HepG2 (cell line): Measurements from ENCODE around the gene FAM3B. TPM values are rescaled to one million over a fixed set of nuclear protein-coding genes. Genes with fewer than 3 reads are reported as not detected.

Experiments used
- GTF3A ChIP-seq: sonication (generic); formaldehyde crosslinking; conservative IDR thresholded peaks from 2 replicates; pipeline ENCODE4 v1.4.0; 2020; ENCODE audit warnings: mild to moderate bottlenecking, missing genetic modification reagents
- HDAC1 ChIP-seq: sonication (generic); formaldehyde crosslinking; IDR thresholded peaks from 2 replicates; pipeline ENCODE4 v1.5.1; 2020; ENCODE audit warnings: mild to moderate bottlenecking, missing genetic modification reagents
- JUN ChIP-seq: sonication (generic); formaldehyde crosslinking; IDR thresholded peaks from 2 replicates; pipeline ENCODE4 v1.4.0; 2020; ENCODE audit warnings: mild to moderate bottlenecking, missing genetic modification reagents
- KDM1A ChIP-seq: IDR thresholded peaks from 2 replicates; pipeline ENCODE4 v1.6.1; 2016; ENCODE audit warnings: missing compliant biosample characterization
- NFATC3 ChIP-seq: sonication (generic); formaldehyde crosslinking; IDR thresholded peaks from 2 replicates; pipeline ENCODE4 v1.5.1; 2020; ENCODE audit warnings: mild to moderate bottlenecking, missing genetic modification reagents
- RAD51 ChIP-seq: fragments of 450-650 bp; IDR thresholded peaks from 2 replicates; pipeline ENCODE4 v1.6.1; 2016; ENCODE audit warnings: borderline replicate concordance
- TSC22D2 ChIP-seq: sonication (generic); formaldehyde crosslinking; IDR thresholded peaks from 2 replicates; pipeline ENCODE4 v1.5.1; 2020; ENCODE audit warnings: missing genetic modification reagents, mild to moderate bottlenecking, borderline replicate concordance
- YEATS2 ChIP-seq: sonication (generic); formaldehyde crosslinking; IDR thresholded peaks from 2 replicates; pipeline ENCODE4 v1.4.0; 2020; ENCODE audit warnings: missing genetic modification reagents, borderline replicate concordance
- ZFP62 ChIP-seq: sonication (generic); formaldehyde crosslinking; IDR thresholded peaks from 2 replicates; pipeline ENCODE4 v1.4.0; 2020; ENCODE audit warnings: missing genetic modification reagents
- ZNF30 ChIP-seq: sonication (generic); formaldehyde crosslinking; IDR thresholded peaks from 2 replicates; pipeline ENCODE4 v1.5.0; 2020; ENCODE audit warnings: mild to moderate bottlenecking, missing genetic modification reagents
- ZNF546 ChIP-seq: sonication (generic); formaldehyde crosslinking; conservative IDR thresholded peaks from 2 replicates; pipeline ENCODE4 v1.8.1; 2023; ENCODE audit warnings: mild to moderate bottlenecking, missing genetic modification reagents
- ZNF761 ChIP-seq: sonication (generic); formaldehyde crosslinking; conservative IDR thresholded peaks from 2 replicates; pipeline ENCODE4 v1.4.0; 2020; ENCODE audit warnings: mild to moderate bottlenecking, missing genetic modification reagents
- ZSCAN21 ChIP-seq: sonication (generic); formaldehyde crosslinking; IDR thresholded peaks from 2 replicates; pipeline ENCODE4 v1.8.0; 2022; ENCODE audit warnings: mild to moderate bottlenecking, missing genetic modification reagents, moderate library complexity, borderline replicate concordance
- ZSCAN30 ChIP-seq: sonication (generic); formaldehyde crosslinking; IDR thresholded peaks from 2 replicates; pipeline ENCODE4 v1.5.0; 2020; ENCODE audit warnings: mild to moderate bottlenecking, missing genetic modification reagents
- polyA plus RNA-seq, 8 experiments: library from polyadenylated mRNA; depleted of rRNA in 3 of 8; stranded (reverse) in 7 of 8; unstranded in 1 of 8; fragments of >200 nt; fragmentation: Illumina TruSeq in 4 of 8; extraction: Trizol in 4 of 8; gene quantifications; 2 replicates each; pipeline versions ENCODE4 v1.2.1 to v1.2.3, GENCODE V29; 2011 to 2016; ENCODE audit warnings: low read depth in 4 of 8, missing spikeins in 1 of 8, mixed read lengths in 1 of 8; ENCODE audit not compliant: insufficient read depth in 1 of 8
- total RNA-seq, 5 experiments: library from RNA; depleted of rRNA; stranded (reverse); fragments of >200 nt; fragmentation: Illumina TruSeq; extraction: Trizol; gene quantifications; 2 replicates each; pipeline ENCODE4 v1.2.3, GENCODE V29; 2016; ENCODE audit warnings: low read depth in 1 of 5
- TF ChIP-seq, protein P1 (sequence below): sonication (generic); formaldehyde crosslinking; IDR thresholded peaks from 2 replicates; pipeline ENCODE4 v1.8.1; 2023; ENCODE audit warnings: mild to moderate bottlenecking, missing genetic modification reagents
- TF ChIP-seq, protein P2 (sequence below): IDR thresholded peaks from 2 replicates; pipeline ENCODE4 v1.6.1; 2016; ENCODE audit warnings: missing genetic modification reagents, missing compliant biosample characterization
- TF ChIP-seq, protein P3 (sequence below): sonication (generic); formaldehyde crosslinking; IDR thresholded peaks from 2 replicates; pipeline ENCODE4 v1.9.0; 2021; ENCODE audit warnings: missing genetic modification reagents, borderline replicate concordance
- TF ChIP-seq, protein P4 (sequence below): sonication (generic); formaldehyde crosslinking; IDR thresholded peaks from 2 replicates; pipeline ENCODE4 v1.5.0; 2020; ENCODE audit warnings: missing genetic modification reagents, mild to moderate bottlenecking, borderline replicate concordance
- TF ChIP-seq, protein P5 (sequence below): IDR thresholded peaks from 2 replicates; pipeline ENCODE4 v1.6.1; 2016; ENCODE audit warnings: missing biosample characterization, missing genetic modification reagents, low read depth

Gene FAM3B
- total and polyA plus RNA-seq, 2 of the 13 experiments (the other 11 are each of a cell fraction or from before 2014, with no cell fraction given): 46.5 to 62.0 TPM

DNA sequence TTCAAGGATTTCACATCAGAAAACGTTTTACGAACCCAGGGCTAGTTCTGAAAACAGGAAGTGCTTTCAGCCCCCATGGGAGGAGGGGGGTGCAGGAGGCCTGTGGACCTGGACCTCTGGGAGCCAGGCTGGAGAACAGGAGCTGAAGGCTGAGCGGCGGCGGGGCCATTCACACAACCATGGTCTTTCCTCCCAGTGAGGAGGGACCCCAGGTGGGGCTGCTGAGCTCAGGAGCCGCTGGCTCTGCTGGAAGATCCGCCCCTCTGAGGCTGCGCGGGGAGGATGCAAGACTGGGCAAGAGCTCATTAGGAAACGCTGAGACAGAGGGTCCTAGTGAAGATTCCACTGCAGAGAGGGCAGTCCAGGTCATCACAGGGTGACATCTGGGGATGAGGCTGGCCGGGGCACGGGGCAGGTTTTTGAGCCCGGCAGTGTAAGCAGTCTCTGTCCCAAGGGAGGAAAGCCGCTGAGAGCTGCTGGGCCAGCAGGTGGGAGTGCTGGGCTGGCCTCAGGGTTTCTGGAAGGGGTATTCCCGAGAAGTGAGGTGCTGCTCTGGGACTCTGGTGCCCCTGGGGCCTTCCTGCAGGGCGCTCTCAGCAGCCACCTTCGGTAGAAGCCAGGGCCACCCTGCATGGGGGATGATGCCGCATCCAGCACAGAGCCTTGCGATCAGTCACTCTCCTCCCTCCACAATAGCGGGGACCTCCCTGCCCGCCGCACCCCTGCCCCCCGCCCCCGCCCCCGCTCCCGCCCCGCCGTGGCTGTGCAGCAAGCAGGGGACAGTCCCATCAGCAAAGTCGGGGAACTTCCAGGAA, 52.7 kb downstream of the FAM3B start (continued):
- TF ChIP-seq ZNF30 (CRISPR knock-in tag): no peak
- no peak for TF ChIP-seq KDM1A (CRISPR knock-in tag)
- TF ChIP-seq ZSCAN21 (CRISPR knock-in tag): no peak
- TF ChIP-seq, protein P1, sequence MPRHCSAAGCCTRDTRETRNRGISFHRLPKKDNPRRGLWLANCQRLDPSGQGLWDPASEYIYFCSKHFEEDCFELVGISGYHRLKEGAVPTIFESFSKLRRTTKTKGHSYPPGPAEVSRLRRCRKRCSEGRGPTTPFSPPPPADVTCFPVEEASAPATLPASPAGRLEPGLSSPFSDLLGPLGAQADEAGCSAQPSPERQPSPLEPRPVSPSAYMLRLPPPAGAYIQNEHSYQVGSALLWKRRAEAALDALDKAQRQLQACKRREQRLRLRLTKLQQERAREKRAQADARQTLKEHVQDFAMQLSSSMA (CRISPR knock-in tag): no peak
- TF ChIP-seq YEATS2 (CRISPR knock-in tag): no peak
- TF ChIP-seq ZNF546 (CRISPR knock-in tag): no peak
- TF ChIP-seq NFATC3 (CRISPR knock-in tag): no peak
- no peak for TF ChIP-seq ZSCAN30 (CRISPR knock-in tag)
- no peak for TF ChIP-seq JUN (CRISPR knock-in tag)
- TF ChIP-seq GTF3A (CRISPR knock-in tag): no peak
- no peak for TF ChIP-seq RAD51
- no peak for TF ChIP-seq ZNF761
- TF ChIP-seq, protein P2, sequence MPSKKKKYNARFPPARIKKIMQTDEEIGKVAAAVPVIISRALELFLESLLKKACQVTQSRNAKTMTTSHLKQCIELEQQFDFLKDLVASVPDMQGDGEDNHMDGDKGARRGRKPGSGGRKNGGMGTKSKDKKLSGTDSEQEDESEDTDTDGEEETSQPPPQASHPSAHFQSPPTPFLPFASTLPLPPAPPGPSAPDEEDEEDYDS (CRISPR knock-in tag): 0 out of 2 replicates have a peak, but pooled peaks have one; percentile 15
- TF ChIP-seq ZFP62 (CRISPR knock-in tag): no peak
- TF ChIP-seq, protein P3, sequence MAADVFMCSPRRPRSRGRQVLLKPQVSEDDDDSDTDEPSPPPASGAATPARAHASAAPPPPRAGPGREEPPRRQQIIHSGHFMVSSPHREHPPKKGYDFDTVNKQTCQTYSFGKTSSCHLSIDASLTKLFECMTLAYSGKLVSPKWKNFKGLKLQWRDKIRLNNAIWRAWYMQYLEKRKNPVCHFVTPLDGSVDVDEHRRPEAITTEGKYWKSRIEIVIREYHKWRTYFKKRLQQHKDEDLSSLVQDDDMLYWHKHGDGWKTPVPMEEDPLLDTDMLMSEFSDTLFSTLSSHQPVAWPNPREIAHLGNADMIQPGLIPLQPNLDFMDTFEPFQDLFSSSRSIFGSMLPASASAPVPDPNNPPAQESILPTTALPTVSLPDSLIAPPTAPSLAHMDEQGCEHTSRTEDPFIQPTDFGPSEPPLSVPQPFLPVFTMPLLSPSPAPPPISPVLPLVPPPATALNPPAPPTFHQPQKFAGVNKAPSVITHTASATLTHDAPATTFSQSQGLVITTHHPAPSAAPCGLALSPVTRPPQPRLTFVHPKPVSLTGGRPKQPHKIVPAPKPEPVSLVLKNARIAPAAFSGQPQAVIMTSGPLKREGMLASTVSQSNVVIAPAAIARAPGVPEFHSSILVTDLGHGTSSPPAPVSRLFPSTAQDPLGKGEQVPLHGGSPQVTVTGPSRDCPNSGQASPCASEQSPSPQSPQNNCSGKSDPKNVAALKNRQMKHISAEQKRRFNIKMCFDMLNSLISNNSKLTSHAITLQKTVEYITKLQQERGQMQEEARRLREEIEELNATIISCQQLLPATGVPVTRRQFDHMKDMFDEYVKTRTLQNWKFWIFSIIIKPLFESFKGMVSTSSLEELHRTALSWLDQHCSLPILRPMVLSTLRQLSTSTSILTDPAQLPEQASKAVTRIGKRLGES (CRISPR knock-in tag): no peak
- TF ChIP-seq, protein P4, sequence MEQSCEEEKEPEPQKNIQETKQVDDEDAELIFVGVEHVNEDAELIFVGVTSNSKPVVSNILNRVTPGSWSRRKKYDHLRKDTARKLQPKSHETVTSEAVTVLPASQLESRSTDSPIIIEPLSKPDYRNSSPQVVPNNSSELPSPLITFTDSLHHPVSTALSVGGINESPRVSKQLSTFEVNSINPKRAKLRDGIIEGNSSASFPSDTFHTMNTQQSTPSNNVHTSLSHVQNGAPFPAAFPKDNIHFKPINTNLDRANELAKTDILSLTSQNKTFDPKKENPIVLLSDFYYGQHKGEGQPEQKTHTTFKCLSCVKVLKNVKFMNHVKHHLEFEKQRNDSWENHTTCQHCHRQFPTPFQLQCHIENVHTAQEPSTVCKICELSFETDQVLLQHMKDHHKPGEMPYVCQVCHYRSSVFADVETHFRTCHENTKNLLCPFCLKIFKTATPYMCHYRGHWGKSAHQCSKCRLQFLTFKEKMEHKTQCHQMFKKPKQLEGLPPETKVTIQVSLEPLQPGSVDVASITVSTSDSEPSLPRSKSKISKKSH (CRISPR knock-in tag): no peak
- TF ChIP-seq TSC22D2: no peak
- TF ChIP-seq HDAC1 (CRISPR knock-in tag): no peak; the same call in 1 of the 2 replicates
- TF ChIP-seq, protein P5, sequence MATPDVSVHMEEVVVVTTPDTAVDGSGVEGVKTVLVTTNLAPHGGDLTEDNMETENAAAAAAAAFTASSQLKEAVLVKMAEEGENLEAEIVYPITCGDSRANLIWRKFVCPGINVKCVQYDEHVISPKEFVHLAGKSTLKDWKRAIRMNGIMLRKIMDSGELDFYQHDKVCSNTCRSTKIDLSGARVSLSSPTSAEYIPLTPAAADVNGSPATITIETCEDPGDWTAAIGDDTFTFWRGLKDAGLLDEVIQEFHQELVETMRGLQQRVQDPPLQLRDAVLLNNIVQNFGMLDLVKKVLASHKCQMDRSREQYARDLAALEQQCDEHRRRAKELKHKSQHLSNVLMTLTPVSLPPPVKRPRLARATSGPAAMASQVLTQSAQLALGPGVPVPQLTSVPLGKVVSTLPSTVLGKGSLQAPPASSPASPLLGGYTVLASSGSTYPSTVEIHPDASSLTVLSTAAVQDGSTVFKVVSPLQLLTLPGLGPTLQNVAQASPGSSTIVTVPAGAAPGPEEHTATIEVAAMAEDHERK (CRISPR knock-in tag): no peak
